PFSK-1 (cell line): ENCODE data around the gene SLIT3.

Experiments used
- FOXP2 ChIP-seq: optimal IDR thresholded peaks from 2 replicates; pipeline ENCODE3; 2011; ENCODE audit warnings: borderline replicate concordance, control low read depth, inconsistent platforms; ENCODE audit not compliant: insufficient read depth; ENCODE audit errors: extremely low read length, extremely low read depth
- POLR2AphosphoS5 ChIP-seq: IDR thresholded peaks from 2 replicates; pipeline ENCODE4 v1.6.1; 2012; ENCODE audit warnings: low read depth, mild to moderate bottlenecking, control low read depth, low read length, moderate library complexity
- REST ChIP-seq, 2 experiments: IDR thresholded peaks; 2 replicates each; pipeline versions ENCODE4 v1.6.1 to v1.8.0; 2011 to 2012; ENCODE audit warnings: low read depth in 2 of 2, low read length in 2 of 2, control low read depth in 1 of 2, inconsistent platforms in 1 of 2, mild to moderate bottlenecking in 1 of 2, moderate library complexity in 1 of 2; ENCODE audit not compliant: insufficient read depth in 1 of 2
- SIN3A ChIP-seq: IDR thresholded peaks from 2 replicates; pipeline ENCODE4 v1.6.1; 2012; ENCODE audit warnings: mild to moderate bottlenecking, low read length, moderate library complexity, borderline replicate concordance; ENCODE audit not compliant: insufficient read depth
- TAF1 ChIP-seq: IDR thresholded peaks from 2 replicates; pipeline ENCODE4 v1.6.1; 2012; ENCODE audit warnings: low read length, control low read depth, borderline replicate concordance; ENCODE audit not compliant: insufficient read depth

- TF ChIP-seq REST (IDR thresholded peaks at IDR 0.05; ENCODE audit: insufficient read depth in 1 of 2, low read depth in 2 of 2, low read length in 2 of 2) (no peak), SIN3A (no peak), TAF1 (no peak), POLR2AphosphoS5 (no peak), FOXP2 (no peak)
These were observed 416.9 kb downstream of the SLIT3 start for GRCh38 chr5:168883991-168884390.
